NCI-H187 (cell line): ENCODE results near the gene UBE2E1.
"Not testable (repeated sequence)": the region's sequence is repeated elsewhere in the genome, so short reads cannot be mapped to it uniquely, and the experiment has no call there.

Source experiments
- DNase-seq, 2 experiments: peaks; one replicate each; lab custom pipeline; 2025; lab: John Stamatoyannopoulos, UW

UBE2E1 gene

GRCh38 chr3:23880703-23881339, 75.1 kb downstream of the UBE2E1 start:
- DNase-seq: no peak

GRCh38 chr3:23881993-23882392, 76.2 kb downstream of the UBE2E1 start:
- not testable (repeated sequence) for DNase-seq

GRCh38 chr3:23882487-23882918, 76.7 kb downstream of the UBE2E1 start:
- no peak for DNase-seq

GRCh38 chr3:23884481-23884880, 78.7 kb downstream of the UBE2E1 start:
- no peak for DNase-seq

- DNase-seq: no peak
Measured at GRCh38 chr3:23885210-23885609, 79.5 kb downstream of the UBE2E1 start.

- DNase-seq: no peak
Measured at GRCh38 chr3:23886311-23886710, 80.6 kb downstream of the UBE2E1 start.

GRCh38 chr3:23888617-23889228, 83.0 kb downstream of the UBE2E1 start:
- no peak for DNase-seq

- DNase-seq: no peak
Measured at GRCh38 chr3:23889386-23889785, 83.6 kb downstream of the UBE2E1 start.

- DNase-seq: no peak
Measured at GRCh38 chr3:23889950-23890349, 84.2 kb downstream of the UBE2E1 start.

GRCh38 chr3:23894254-23895061, 88.7 kb downstream of the UBE2E1 start:
- DNase-seq: no peak

- DNase-seq: no peak
Measured at GRCh38 chr3:23895181-23895580, 89.4 kb downstream of the UBE2E1 start.

- no peak for DNase-seq
Measured at GRCh38 chr3:23900744-23901143, 95.0 kb downstream of the UBE2E1 start.

- no peak for DNase-seq
Measured at GRCh38 chr3:23904545-23904944, 98.8 kb downstream of the UBE2E1 start.

GRCh38 chr3:23909341-23909740, 103.6 kb downstream of the UBE2E1 start:
- no peak for DNase-seq

GRCh38 chr3:23911397-23911796, 105.6 kb downstream of the UBE2E1 start:
- no peak for DNase-seq

- DNase-seq: not testable (repeated sequence)
Measured at GRCh38 chr3:23912335-23912734, 106.6 kb downstream of the UBE2E1 start.

GRCh38 chr3:23913182-23913581, 107.4 kb downstream of the UBE2E1 start:
- no peak for DNase-seq

GRCh38 chr3:23913873-23914743, 108.4 kb downstream of the UBE2E1 start:
- DNase-seq: no peak

GRCh38 chr3:23915537-23916108, 109.9 kb downstream of the UBE2E1 start:
- no peak for DNase-seq

GRCh38 chr3:23916152-23916885, 110.6 kb downstream of the UBE2E1 start:
- DNase-seq: no peak
